Tibial nerve (tissue), 4 donors: ENCODE measurements around the gene NUTM2G. TPM values are rescaled to one million over a fixed set of nuclear protein-coding genes. Genes with fewer than 3 reads are reported as not detected.
"Not testable (repeated sequence)": the region's sequence is repeated elsewhere in the genome, so short reads cannot be mapped to it uniquely, and the experiment has no call there.

ENCODE experiments used
- DNase-seq, 2 donors: peaks; one replicate each; pipeline ENCODE4 v3.0.0-alpha.2; 2019; ENCODE audit warnings: low spot score in 2 of 2
- H3K27ac ChIP-seq, 4 donors: fragments of 200-600 bp; sonication (generic) in 3 of 4; one replicate each; pipeline ENCODE4 v1.5.1; 2017 to 2019; ENCODE audit warnings: mild to moderate bottlenecking in 1 of 4
- H3K27me3 ChIP-seq, 2 donors: fragments of 200-600 bp; sonication (generic) in 1 of 2; one replicate each; pipeline versions ENCODE4 v1.5.1 to v1.6.0; 2017 to 2019
- H3K36me3 ChIP-seq, 3 donors: fragments of 200-600 bp; sonication (generic); one replicate each; pipeline ENCODE4 v1.5.1; 2018 to 2019
- H3K4me1 ChIP-seq, 4 donors: fragments of 200-600 bp; sonication (generic) in 3 of 4; one replicate each; pipeline ENCODE4 v1.5.1; 2017 to 2019
- H3K4me3 ChIP-seq, 4 donors: fragments of 200-600 bp; sonication (generic) in 3 of 4; one replicate each; pipeline ENCODE4 v1.5.1; 2017 to 2019; ENCODE audit warnings: mild to moderate bottlenecking in 1 of 4, moderate library complexity in 1 of 4
- H3K9me3 ChIP-seq, 4 donors: fragments of 200-600 bp; sonication (generic) in 3 of 4; one replicate each; pipeline ENCODE4 v1.5.1; 2017 to 2019
- WGBS, 2 donors: methylation state at CpG; one replicate each; pipeline ENCODE4 v1.1.5; 2018; 5-methylcytosine and 5-hydroxymethylcytosine counted together
- total RNA-seq, 4 donors: library from RNA; depleted of rRNA; stranded (reverse); fragments of >200 nt; gene quantifications; one replicate each; pipeline ENCODE4 v1.1.0, GENCODE V29; 2016

NUTM2G gene
- total RNA-seq, 4 donors from 2014 or later: not detected

DNA sequence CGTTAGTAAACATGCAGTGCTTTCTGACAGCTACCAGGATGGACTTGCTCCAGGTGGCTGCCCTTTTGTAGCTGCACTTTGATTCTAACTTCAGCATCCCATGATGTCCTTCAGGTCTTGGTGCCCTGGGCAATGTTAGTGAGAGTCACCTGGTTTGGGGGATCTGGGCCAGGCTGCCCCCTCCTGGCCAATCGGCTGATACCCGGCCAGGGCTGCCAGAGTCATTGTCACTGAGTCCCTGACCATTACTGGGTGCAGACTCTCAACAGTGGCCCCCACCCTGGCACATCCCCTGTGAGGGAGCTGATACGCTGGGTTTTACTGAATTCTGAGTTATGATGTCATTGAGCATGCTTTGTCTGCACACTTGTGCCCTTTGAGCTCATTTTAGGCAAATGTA is 13.5 kb downstream of the NUTM2G start:
- H3K4me3 ChIP-seq, H3K9me3 ChIP-seq, H3K27me3 ChIP-seq, DNase-seq, H3K4me1 ChIP-seq, H3K27ac ChIP-seq: not testable (repeated sequence)
- no CpG with 5 or more reads among the region's 4 CpGs for WGBS, 2 donors
- peaks cover 0 to 11% (median 0%) of the 10 kb centered on the region in 3 donors for H3K36me3 ChIP-seq

DNA sequence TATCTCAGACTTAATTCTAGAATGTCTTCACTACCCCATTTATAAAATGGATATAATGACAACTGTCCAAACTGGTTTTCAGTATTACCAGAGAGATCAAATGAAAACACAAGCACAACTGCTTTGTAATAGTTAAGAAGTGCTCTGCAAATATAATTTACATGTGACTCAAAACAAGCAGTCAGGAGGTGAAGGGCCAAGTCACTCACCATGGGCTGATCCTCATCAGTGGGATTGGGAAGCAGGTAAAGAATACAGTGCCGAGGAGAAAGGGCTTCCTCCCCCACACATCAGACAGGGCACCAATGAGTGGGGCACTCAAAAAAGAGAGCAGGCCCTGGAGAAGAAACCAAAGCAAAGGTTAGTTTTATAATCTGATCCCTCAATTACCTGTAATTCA is 20.7 kb downstream of the NUTM2G start:
- H3K27me3 ChIP-seq, H3K9me3 ChIP-seq, H3K4me1 ChIP-seq, H3K27ac ChIP-seq, DNase-seq, H3K4me3 ChIP-seq: not testable (repeated sequence)
- H3K36me3 ChIP-seq: peaks cover 0 to 16% (median 0%) of the 10 kb centered on the region in 3 donors
- 92 to 100% methylated on average over 1 of the region's 1 CpG for WGBS, 2 donors

DNA sequence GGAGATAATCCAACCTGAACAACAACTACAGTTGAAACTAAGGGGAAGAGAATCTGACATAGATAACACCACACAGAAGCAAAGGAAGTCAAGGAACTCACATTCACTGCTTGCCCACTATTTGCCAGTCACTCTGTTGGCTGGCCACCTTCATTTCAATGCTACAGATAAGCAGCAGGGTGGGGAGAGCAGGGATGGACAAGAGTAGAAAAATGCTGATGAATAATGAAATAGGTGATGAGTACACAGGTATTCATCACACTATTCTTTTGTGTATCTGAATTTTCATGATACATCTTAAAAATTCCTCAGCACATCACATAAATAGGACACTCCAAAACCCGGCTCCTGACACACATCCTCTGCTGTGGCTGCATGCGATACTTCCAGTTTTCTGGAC is 21.9 kb downstream of the NUTM2G start:
- not testable (repeated sequence) for H3K4me1 ChIP-seq, H3K27ac ChIP-seq, H3K4me3 ChIP-seq, H3K9me3 ChIP-seq, H3K27me3 ChIP-seq, DNase-seq
- no CpG with 5 or more reads among the region's 2 CpGs for WGBS, 2 donors
- peaks cover 0 to 23% (median 0%) of the 10 kb centered on the region in 3 donors for H3K36me3 ChIP-seq

DNA sequence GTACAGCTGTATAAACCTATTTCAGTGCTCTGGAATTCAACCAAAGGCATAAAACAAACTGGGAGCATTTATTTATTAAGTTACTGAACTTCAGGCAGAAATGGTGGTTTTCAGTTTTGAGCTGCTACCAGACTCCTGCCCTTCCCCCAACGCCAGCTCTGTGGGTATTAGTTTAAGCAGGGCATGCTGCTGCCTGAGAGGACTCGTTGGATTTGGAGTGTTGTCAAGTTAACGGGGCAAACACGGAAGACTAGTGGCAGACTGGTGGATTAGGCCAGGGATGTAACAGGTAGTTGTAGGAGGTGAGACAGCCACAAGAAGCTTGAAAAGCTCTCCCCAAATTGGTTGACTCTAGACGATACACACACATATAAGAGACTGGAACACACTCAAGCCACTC is 38.9 kb downstream of the NUTM2G start:
- not testable (repeated sequence) for H3K4me1 ChIP-seq
- peaks cover 0 to 25% (median 0%) of the 10 kb centered on the region in 3 donors for H3K36me3 ChIP-seq

DNA sequence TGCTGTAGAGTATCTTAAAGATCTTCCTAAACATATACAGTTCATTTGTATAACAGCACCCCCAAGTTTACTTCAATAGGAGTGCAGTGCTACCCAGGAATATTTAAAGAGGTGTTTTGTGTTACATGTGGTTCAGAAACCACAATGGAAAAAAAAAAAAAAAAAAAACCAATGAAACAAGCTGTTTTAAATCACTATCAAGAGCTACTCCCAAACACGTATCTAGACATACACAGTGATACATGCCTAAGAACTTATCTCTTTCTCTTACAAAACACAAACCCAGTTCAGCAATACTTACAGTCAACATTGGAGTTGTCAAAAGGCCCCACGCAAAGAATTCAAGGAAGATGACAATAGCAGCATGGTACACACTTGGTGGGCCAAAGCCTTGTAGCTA is 43.9 kb downstream of the NUTM2G start:
- not testable (repeated sequence) for H3K9me3 ChIP-seq, H3K4me3 ChIP-seq, H3K27me3 ChIP-seq, H3K27ac ChIP-seq, DNase-seq, H3K4me1 ChIP-seq
- WGBS, 2 donors: 90 to 98% methylated on average over 2 of the region's 2 CpGs
- peaks cover 0 to 25% (median 0%) of the 10 kb centered on the region in 3 donors for H3K36me3 ChIP-seq

More for the DNA sequence above, 38.9 kb downstream of the NUTM2G start:
- not testable (repeated sequence) for H3K4me3 ChIP-seq, H3K9me3 ChIP-seq, H3K27ac ChIP-seq, H3K27me3 ChIP-seq, DNase-seq
- 89% methylated on average over 5 of the region's 5 CpGs for WGBS, 2 donors

DNA sequence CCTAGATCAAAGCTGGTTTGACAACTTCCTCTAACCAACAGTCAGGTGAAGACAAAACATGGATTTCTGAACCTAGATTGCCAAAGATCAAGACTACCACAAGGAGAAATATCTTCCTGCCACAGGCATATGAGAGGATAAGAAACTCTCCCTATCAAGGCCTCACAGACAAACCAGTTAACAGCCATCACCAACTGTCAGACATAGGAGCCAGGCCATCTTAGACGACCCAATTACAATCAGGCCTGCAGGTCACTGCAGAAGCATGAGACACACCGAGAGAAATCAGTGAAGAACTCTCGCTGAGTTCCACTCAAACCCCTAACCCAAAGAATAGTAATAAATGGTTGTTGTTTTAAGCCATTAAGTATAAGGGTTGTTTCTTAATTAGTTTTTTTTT is 45.4 kb downstream of the NUTM2G start:
- not testable (repeated sequence) for H3K9me3 ChIP-seq, H3K4me1 ChIP-seq, H3K4me3 ChIP-seq, DNase-seq, H3K27me3 ChIP-seq, H3K27ac ChIP-seq
- peaks cover 0 to 25% (median 0%) of the 10 kb centered on the region in 3 donors for H3K36me3 ChIP-seq
- 80 to 86% methylated on average over 3 of the region's 3 CpGs for WGBS, 2 donors

DNA sequence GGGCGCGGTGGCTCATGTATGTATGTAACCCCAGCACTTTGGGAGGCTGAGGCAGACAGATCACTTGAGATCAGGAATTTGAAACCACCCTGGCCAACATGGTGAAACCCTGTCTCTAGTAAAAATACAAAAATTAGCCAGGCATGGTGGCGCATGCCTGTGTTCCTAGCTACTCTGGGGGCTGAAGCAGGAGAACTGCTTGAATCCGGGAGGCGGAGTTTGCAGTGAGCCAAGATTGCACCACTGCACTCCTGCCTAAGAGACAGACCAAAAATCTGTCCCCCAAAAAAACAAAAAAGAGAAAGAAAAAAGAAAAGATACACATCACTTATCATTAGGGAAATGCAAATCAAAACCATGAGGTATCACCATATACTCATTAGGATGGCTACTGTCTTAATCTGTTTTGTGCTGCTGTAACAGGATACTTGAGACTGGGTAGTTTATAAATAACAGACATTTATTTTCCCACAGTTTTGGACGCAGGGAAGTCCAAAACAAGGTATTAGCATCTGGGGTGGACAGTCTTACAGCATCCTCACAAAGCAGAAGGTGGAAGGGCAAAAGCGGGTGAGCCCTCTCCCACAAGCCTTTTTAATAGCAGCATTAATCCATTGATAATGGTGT is 55.0 kb downstream of the NUTM2G start:
- H3K27me3 ChIP-seq, H3K4me3 ChIP-seq, H3K27ac ChIP-seq, H3K36me3 ChIP-seq, DNase-seq, H3K4me1 ChIP-seq: not testable (repeated sequence)
- WGBS, 2 donors: 81 to 87% methylated on average over 7 of the region's 7 CpGs
- peaks cover 0 to 17% (median 0%) of the 10 kb centered on the region in 4 donors for H3K9me3 ChIP-seq

DNA sequence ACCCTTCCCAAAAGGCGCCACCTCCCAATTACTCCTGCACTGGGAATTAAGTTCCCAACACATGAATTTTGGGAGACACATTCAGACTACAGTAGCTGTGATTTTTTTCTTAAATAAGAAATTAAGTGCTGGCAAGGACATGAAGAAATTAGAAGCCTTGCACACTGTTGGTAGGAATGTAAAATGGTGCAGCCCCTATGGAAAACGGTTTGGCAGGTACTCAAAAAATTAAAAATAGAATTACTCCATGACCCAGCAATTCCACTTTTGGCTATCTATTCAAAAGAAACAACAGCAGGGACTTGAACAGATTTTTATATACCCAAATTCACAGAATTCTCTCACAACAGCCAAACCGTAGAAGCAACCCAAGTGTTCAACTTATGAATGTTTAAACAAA is 55.5 kb downstream of the NUTM2G start:
- DNase-seq, H3K27ac ChIP-seq, H3K4me3 ChIP-seq, H3K36me3 ChIP-seq, H3K4me1 ChIP-seq, H3K27me3 ChIP-seq: not testable (repeated sequence)
- H3K9me3 ChIP-seq: peaks cover 0 to 17% (median 0%) of the 10 kb centered on the region in 4 donors
- WGBS, 2 donors: 70 to 79% methylated on average over 2 to 3 of the region's 3 CpGs

DNA sequence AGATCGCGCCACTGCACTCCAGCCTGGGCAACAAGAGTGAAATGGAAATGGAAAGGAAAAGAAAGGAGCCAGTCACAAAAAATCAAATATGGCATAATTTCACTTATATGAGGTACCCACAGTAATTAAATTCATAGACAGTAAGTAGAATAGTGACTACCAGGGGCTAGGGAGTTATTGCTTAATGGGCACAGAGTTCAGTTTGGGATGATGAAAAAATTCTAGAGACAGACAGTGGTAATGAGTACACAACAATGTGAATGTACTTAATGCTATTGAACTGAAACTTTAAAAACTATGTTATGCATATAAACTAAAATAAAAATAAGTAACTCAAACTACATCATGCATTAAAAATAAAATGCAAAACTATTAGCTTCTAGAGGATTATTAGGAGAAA is 56.2 kb downstream of the NUTM2G start:
- DNase-seq, H3K27me3 ChIP-seq, H3K4me3 ChIP-seq, H3K4me1 ChIP-seq, H3K36me3 ChIP-seq, H3K27ac ChIP-seq: not testable (repeated sequence)
- H3K9me3 ChIP-seq: peaks cover 0 to 11% (median 0%) of the 10 kb centered on the region in 4 donors
- 98 to 100% methylated on average over 2 of the region's 2 CpGs for WGBS, 2 donors

Other genes starting within 250 kb of the NUTM2G start
- 10 to 100 TPM; 10.0 to 17.3 (median 11.1) TPM for gene ZNF510, start 150.8 kb upstream of the NUTM2G start, total RNA-seq
- 10 to 100 TPM in 2 of 4 donors, 1 to 10 TPM in 2; 8.0 to 15.9 (median 9.6) TPM for gene ZNF782, start 74.3 kb upstream of the NUTM2G start, total RNA-seq
- under 1 TPM in 1 of 4 donors, not detected in 3; 0.42 TPM for gene CTSV, start 110.3 kb downstream of the NUTM2G start, total RNA-seq